Cerebellar cortex (tissue), 1 donor: ENCODE data around the gene METTL13.

Experiments used
- DNase-seq: peaks from one replicate; pipeline ENCODE4 v3.0.0-alpha.2; 2015; ENCODE audit warnings: low spot score

METTL13 gene

GRCh38 chr1:171802207-171802606, 20.7 kb downstream of the METTL13 start:
- DNase-seq, result peak; percentile 62

GRCh38 chr1:171803045-171803444, 21.6 kb downstream of the METTL13 start:
- DNase-seq, result no peak

GRCh38 chr1:171803461-171804022, 22.1 kb downstream of the METTL13 start:
- no peak for DNase-seq

- DNase-seq, result no peak
Observed at GRCh38 chr1:171805395-171806115, 24.1 kb downstream of the METTL13 start.

- no peak for DNase-seq
Observed at GRCh38 chr1:171807556-171807955, 26.1 kb downstream of the METTL13 start.

GRCh38 chr1:171809834-171810233, 28.4 kb downstream of the METTL13 start:
- no peak for DNase-seq

GRCh38 chr1:171811672-171812071, 30.2 kb downstream of the METTL13 start:
- DNase-seq, result peak; percentile 73

- no peak for DNase-seq
Observed at GRCh38 chr1:171814692-171815091, 33.2 kb downstream of the METTL13 start.

- DNase-seq, result no peak
Observed at GRCh38 chr1:171816300-171816901, 34.9 kb downstream of the METTL13 start.

- DNase-seq, result no peak
Observed at GRCh38 chr1:171817511-171818265, 36.2 kb downstream of the METTL13 start.

- DNase-seq, result peak; percentile 75
Observed at GRCh38 chr1:171819946-171820345, 38.5 kb downstream of the METTL13 start.

GRCh38 chr1:171826973-171827372, 45.5 kb downstream of the METTL13 start:
- no peak for DNase-seq

GRCh38 chr1:171828794-171829193, 47.3 kb downstream of the METTL13 start:
- no peak for DNase-seq

GRCh38 chr1:171833091-171833825, 51.8 kb downstream of the METTL13 start:
- DNase-seq, result no peak

GRCh38 chr1:171834821-171835220, 53.4 kb downstream of the METTL13 start:
- peak; percentile 96 for DNase-seq

GRCh38 chr1:171835891-171836290, 54.4 kb downstream of the METTL13 start:
- no peak for DNase-seq

GRCh38 chr1:171841050-171841910, 59.8 kb downstream of the METTL13 start, which contains the start of gene DNM3:
DNM3 (plus strand) TSS chr1:171841498; CDS start chr1:171841657, 159 bp downstream.
- peak; percentile 84 for DNase-seq

- peak; percentile 80 for DNase-seq
Observed at GRCh38 chr1:171841931-171842761, 60.7 kb downstream of the METTL13 start.

GRCh38 chr1:171844381-171844780, 62.9 kb downstream of the METTL13 start:
- no peak for DNase-seq

GRCh38 chr1:171845998-171846397, 64.5 kb downstream of the METTL13 start:
- DNase-seq, result no peak
